GM23248 (cell line): ENCODE results near the gene OR51G1. TPM values are rescaled to one million over a fixed set of nuclear protein-coding genes. Genes with fewer than 3 reads are reported as not detected.

Experiments used
- DNase-seq: peaks from one replicate; pipeline ENCODE4 v3.0.0-alpha.2; 2015
- H2AFZ ChIP-seq: fragments of 200-600 bp; sonication (generic); 2 replicates; pipeline ENCODE4 v1.6.1; 2016; ENCODE audit warnings: antibody characterized with exemption
- H3F3A ChIP-seq: fragments of 200-600 bp; sonication (generic); 2 replicates; pipeline ENCODE4 v1.6.1; 2016; ENCODE audit warnings: mild to moderate bottlenecking, antibody characterized with exemption, mixed run types; ENCODE audit not compliant: insufficient read depth
- H3K27ac ChIP-seq: fragments of 200-600 bp; sonication (generic); 2 replicates; pipeline ENCODE4 v1.5.1; 2016; ENCODE audit warnings: mild to moderate bottlenecking
- H3K27me3 ChIP-seq: fragments of 200-600 bp; sonication (generic); replicated peaks from 2 replicates; pipeline ENCODE4 v1.6.1; 2016; ENCODE audit warnings: mild to moderate bottlenecking; ENCODE audit not compliant: insufficient read depth
- H3K36me3 ChIP-seq: fragments of 200-600 bp; sonication (generic); 2 replicates; pipeline ENCODE4 v1.6.1; 2016; ENCODE audit warnings: low read depth, mild to moderate bottlenecking
- H3K4me1 ChIP-seq: fragments of 200-600 bp; sonication (generic); 2 replicates; pipeline ENCODE4 v1.6.1; 2016; ENCODE audit warnings: mild to moderate bottlenecking; ENCODE audit not compliant: insufficient read depth
- H3K4me2 ChIP-seq: fragments of 200-600 bp; sonication (generic); one replicate; pipeline ENCODE4 v1.6.1; 2016; ENCODE audit warnings: mild to moderate bottlenecking; ENCODE audit not compliant: unreplicated experiment
- H3K4me3 ChIP-seq: fragments of 200-600 bp; sonication (generic); 2 replicates; pipeline ENCODE4 v1.5.1; 2016; ENCODE audit warnings: mild to moderate bottlenecking
- H3K79me2 ChIP-seq: fragments of 200-600 bp; sonication (generic); 2 replicates; pipeline ENCODE4 v1.6.1; 2016; ENCODE audit warnings: mild to moderate bottlenecking; ENCODE audit not compliant: insufficient read depth
- H3K9ac ChIP-seq: fragments of 200-600 bp; sonication (generic); 2 replicates; pipeline ENCODE4 v1.6.1; 2016; ENCODE audit warnings: mild to moderate bottlenecking
- H3K9me2 ChIP-seq: fragments of 200-600 bp; sonication (generic); 2 replicates; pipeline ENCODE4 v1.6.1; 2016; ENCODE audit warnings: mixed run types, mild to moderate bottlenecking, moderate library complexity; ENCODE audit not compliant: insufficient read depth
- H3K9me3 ChIP-seq: fragments of 200-600 bp; sonication (generic); one replicate; pipeline ENCODE4 v1.6.1; 2017; ENCODE audit warnings: low read depth
- H4K20me1 ChIP-seq: fragments of 200-600 bp; sonication (generic); 2 replicates; pipeline ENCODE4 v1.6.0; 2016; ENCODE audit not compliant: insufficient read depth
- EZH2 ChIP-seq: fragments of 200-600 bp; sonication (generic); IDR thresholded peaks from 2 replicates; pipeline ENCODE4 v1.6.1; 2018; ENCODE audit warnings: antibody characterized with exemption, mild to moderate bottlenecking; ENCODE audit not compliant: insufficient read depth, poor library complexity, severe bottlenecking
- EZH2phosphoT487 ChIP-seq: fragments of 200-600 bp; sonication (generic); IDR thresholded peaks from 2 replicates; pipeline ENCODE4 v1.6.1; 2018; ENCODE audit warnings: antibody characterized with exemption, moderate library complexity, mild to moderate bottlenecking, low read depth; ENCODE audit not compliant: insufficient read depth
- WGBS, 2 experiments: methylation state at CpG; one replicate each; pipeline ENCODE4 v1.1.6; 2015 to 2017; ENCODE audit warnings: low lambda C conversion rate in 2 of 2, low coverage in 1 of 2; ENCODE audit errors: missing lambda C conversion rate in 2 of 2; 5-methylcytosine and 5-hydroxymethylcytosine counted together
- in situ Hi-C: fragments of 300-500 bp; cut with MboI; formaldehyde crosslinking; loops from 2 replicates; pipeline ENCODE4 v1.15.0; 2020
- polyA plus RNA-seq: library from polyadenylated mRNA; unstranded; fragments of >200 nt; fragmentation: Nextera tagmentation; extraction: Ambion mirVana; gene quantifications from 2 replicates; pipeline ENCODE4 v1.2.1, GENCODE V29; 2016
- total RNA-seq: library from RNA; depleted of rRNA; stranded (reverse); fragments of >200 nt; shearing (Covaris generic); gene quantifications from 2 replicates; pipeline ENCODE4 v1.2.3, GENCODE V29; 2014

The OR51G1 gene
- total and polyA plus RNA-seq, 2 experiments from 2014 or later: not detected

DNA sequence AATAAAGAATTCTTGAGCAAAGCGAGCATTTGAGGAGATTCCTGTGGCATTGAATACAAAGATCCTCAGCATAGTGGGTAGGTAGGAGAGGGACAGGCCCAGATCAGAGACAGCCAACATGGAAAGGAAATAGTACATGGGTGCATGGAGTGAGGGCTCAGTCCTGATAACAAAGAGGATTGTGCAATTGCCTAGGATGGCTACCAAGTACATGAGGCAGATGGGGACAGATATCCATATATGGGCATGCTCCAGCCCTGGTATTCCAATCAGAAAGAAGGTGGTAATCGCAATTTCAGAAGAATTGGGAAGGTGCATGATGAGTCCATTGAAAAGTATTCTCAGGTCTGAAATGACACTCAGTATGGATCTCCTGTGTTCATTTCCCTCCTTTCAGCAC lies 33.9 kb downstream of the OR51G1 start:
- DNase-seq: no peak
- Histone ChIP-seq H3K36me3 (no peaks in the 10 kb centered on the region), H3K27me3 (no peaks in the 10 kb centered on the region), H3K27ac (no peak overlapping the region), H3K9ac (no peak overlapping the region), H3K79me2 (no peaks in the 10 kb centered on the region), H3K4me1 (no peaks in the 10 kb centered on the region), H2AFZ (no peak overlapping the region), H3K4me2 (no peak overlapping the region), H3K9me3 (no peaks in the 10 kb centered on the region), H3K9me2 (peaks cover 4% of the 10 kb centered on the region; the same call in 1 of the 2 replicates), H3K4me3 (no peak overlapping the region), H3F3A (peaks cover 12% of the 10 kb centered on the region), H4K20me1 (no peaks in the 10 kb centered on the region)
- in situ Hi-C loops: no loop called here
- TF ChIP-seq EZH2 (no peak), EZH2phosphoT487 (no peak)
- 35 to 36% methylated on average over 2 of the region's 2 CpGs for WGBS, 2 experiments

DNA sequence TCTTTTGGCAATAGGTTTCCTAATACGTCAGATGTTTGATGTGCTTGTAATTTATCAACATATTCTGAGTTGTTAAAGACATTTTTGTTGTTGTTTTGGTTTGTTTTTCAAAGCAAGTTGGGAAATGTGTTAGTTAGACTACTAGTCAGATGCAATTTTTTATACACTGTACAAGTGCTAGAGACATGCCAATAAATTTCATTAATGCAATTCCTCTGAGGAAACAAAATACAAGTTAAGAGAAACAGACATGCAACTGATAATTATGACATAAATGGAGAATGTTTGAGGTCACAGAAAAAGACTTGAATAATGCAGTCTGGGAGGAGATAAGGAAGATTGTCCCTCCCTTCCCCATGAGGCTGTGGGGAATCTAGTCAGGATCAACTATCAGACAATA lies 36.5 kb downstream of the OR51G1 start:
- Histone ChIP-seq H3K9ac (no peak overlapping the region), H3K4me1 (no peaks in the 10 kb centered on the region), H3K9me2 (peaks cover 4% of the 10 kb centered on the region; the same call in 1 of the 2 replicates), H3K36me3 (no peaks in the 10 kb centered on the region), H3F3A (peaks cover 12% of the 10 kb centered on the region), H4K20me1 (no peaks in the 10 kb centered on the region), H3K27ac (no peak overlapping the region), H3K27me3 (no peaks in the 10 kb centered on the region; the same call in 1 of the 2 replicates), H3K9me3 (no peaks in the 10 kb centered on the region), H3K4me3 (no peak overlapping the region), H3K4me2 (no peak overlapping the region), H2AFZ (no peak overlapping the region), H3K79me2 (no peaks in the 10 kb centered on the region)
- TF ChIP-seq EZH2phosphoT487: no peak
- TF ChIP-seq EZH2: no peak
- no peak for DNase-seq
- 0% methylated on average over 1 of the region's 1 CpG for WGBS, 2 experiments
- in situ Hi-C loops: no loop called here

DNA sequence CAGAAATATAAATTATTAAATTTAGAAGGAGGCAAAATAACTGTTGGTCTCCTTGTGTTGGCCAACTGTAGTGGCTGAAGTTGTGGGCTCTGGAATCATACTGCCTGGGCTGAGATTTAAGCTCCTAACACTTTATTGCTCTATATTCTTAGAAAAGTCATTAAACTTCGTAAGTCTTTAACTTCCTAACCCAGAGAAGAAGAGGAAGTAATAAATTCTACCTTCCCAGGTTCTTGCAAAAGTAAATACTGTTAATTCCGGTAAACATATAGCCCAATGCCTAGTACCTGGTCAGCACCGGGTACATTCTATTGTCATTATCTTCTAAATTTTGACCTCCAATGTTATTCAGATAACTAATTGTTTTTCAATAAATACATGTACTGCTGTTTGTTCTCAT lies 38.0 kb downstream of the OR51G1 start:
- Histone ChIP-seq H3K79me2 (no peaks in the 10 kb centered on the region), H3K9me3 (no peaks in the 10 kb centered on the region), H3K4me1 (no peaks in the 10 kb centered on the region), H3K4me2 (no peak overlapping the region), H3K9me2 (peaks cover 4% of the 10 kb centered on the region; the same call in 1 of the 2 replicates), H3F3A (no peaks in the 10 kb centered on the region), H2AFZ (no peak overlapping the region), H3K4me3 (no peak overlapping the region), H4K20me1 (no peaks in the 10 kb centered on the region), H3K27ac (no peak overlapping the region), H3K9ac (no peak overlapping the region), H3K36me3 (no peaks in the 10 kb centered on the region), H3K27me3 (no peaks in the 10 kb centered on the region; the same call in 1 of the 2 replicates)
- no peak for TF ChIP-seq EZH2phosphoT487
- no peak for TF ChIP-seq EZH2
- 35 to 52% methylated on average over 3 of the region's 3 CpGs for WGBS, 2 experiments
- DNase-seq: no peak
- in situ Hi-C loops: no loop called here

DNA sequence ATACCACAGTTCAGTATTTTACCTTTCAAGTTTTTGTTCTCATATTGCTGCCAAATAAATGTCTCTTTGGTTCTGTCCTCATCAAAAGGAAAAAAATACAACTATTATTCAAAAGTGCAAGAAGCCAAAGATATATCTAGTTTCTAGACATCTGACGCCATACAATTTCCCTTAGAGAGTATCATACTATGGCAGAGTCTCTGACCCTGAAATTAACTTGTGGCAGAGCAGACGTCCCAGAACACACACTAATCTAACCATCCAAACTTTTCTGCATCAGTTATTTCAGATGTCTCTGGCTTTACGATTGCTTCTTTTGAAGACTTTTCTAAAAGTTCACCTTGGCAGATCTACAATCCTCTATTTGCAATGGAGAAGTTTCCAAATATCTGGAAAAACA lies 39.8 kb downstream of the OR51G1 start:
- in situ Hi-C loops: no loop called here
- Histone ChIP-seq H4K20me1 (no peaks in the 10 kb centered on the region), H3K27ac (no peak overlapping the region), H3K9me2 (no peaks in the 10 kb centered on the region; the same call in 1 of the 2 replicates), H3K36me3 (no peaks in the 10 kb centered on the region), H3K4me1 (no peaks in the 10 kb centered on the region), H3K27me3 (no peaks in the 10 kb centered on the region; the same call in 1 of the 2 replicates), H3K9ac (no peak overlapping the region), H3K9me3 (no peaks in the 10 kb centered on the region), H3K4me3 (no peak overlapping the region), H3K79me2 (no peaks in the 10 kb centered on the region), H3K4me2 (no peak overlapping the region), H3F3A (no peaks in the 10 kb centered on the region), H2AFZ (no peak overlapping the region)
- DNase-seq: no peak
- no peak for TF ChIP-seq EZH2phosphoT487
- TF ChIP-seq EZH2: no peak
- 18 to 22% methylated on average over 3 of the region's 3 CpGs for WGBS, 2 experiments

DNA sequence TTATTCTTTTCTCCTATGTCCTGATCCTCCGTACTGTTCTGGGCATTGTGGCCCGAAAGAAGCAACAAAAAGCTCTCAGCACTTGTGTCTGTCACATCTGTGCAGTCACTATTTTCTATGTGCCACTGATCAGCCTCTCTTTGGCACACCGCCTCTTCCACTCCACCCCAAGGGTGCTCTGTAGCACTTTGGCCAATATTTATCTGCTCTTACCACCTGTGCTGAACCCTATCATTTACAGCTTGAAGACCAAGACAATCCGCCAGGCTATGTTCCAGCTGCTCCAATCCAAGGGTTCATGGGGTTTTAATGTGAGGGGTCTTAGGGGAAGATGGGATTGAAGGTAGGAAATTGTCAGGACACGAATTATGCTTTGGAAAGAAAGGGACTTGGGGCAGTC lies 41.6 kb downstream of the OR51G1 start:
- H2AFZ ChIP-seq: no peak overlapping the region
- TF ChIP-seq EZH2phosphoT487 (no peak), EZH2 (no peak)
- no peaks in the 10 kb centered on the region for H3F3A ChIP-seq
- in situ Hi-C loops: no loop called here
- H3K36me3 ChIP-seq: no peaks in the 10 kb centered on the region
- no peaks in the 10 kb centered on the region for H3K4me1 ChIP-seq
- H4K20me1 ChIP-seq: no peaks in the 10 kb centered on the region
- H3K9me2 ChIP-seq: no peaks in the 10 kb centered on the region; the same call in 1 of the 2 replicates
- H3K9ac ChIP-seq: no peak overlapping the region
- no peak for DNase-seq
- H3K79me2 ChIP-seq: no peaks in the 10 kb centered on the region
- no peak overlapping the region for H3K4me2 ChIP-seq
- 20 to 25% methylated on average over 5 of the region's 5 CpGs for WGBS, 2 experiments
- H3K27me3 ChIP-seq: no peaks in the 10 kb centered on the region; the same call in 1 of the 2 replicates
- no peak overlapping the region for H3K4me3 ChIP-seq
- no peaks in the 10 kb centered on the region for H3K9me3 ChIP-seq
- H3K27ac ChIP-seq: no peak overlapping the region
